ENCODE data around the gene EPHB1.

GRCh38 chr3:134898181-134898754, 103.2 kb downstream of the EPHB1 start:
- no peak for TF ChIP-seq CTCF (IDR thresholded peaks at IDR 0.05)
- no peak for TF ChIP-seq POLR2A (IDR thresholded peaks at IDR 0.05)

Measured in thyroid gland (tissue), 4 donors.